NCI-H2029 (cell line): Measurements from ENCODE around the gene STARD13.

ENCODE experiments used
- DNase-seq: peaks from one replicate; lab custom pipeline; 2025; lab: John Stamatoyannopoulos, UW

The STARD13 gene

DNA sequence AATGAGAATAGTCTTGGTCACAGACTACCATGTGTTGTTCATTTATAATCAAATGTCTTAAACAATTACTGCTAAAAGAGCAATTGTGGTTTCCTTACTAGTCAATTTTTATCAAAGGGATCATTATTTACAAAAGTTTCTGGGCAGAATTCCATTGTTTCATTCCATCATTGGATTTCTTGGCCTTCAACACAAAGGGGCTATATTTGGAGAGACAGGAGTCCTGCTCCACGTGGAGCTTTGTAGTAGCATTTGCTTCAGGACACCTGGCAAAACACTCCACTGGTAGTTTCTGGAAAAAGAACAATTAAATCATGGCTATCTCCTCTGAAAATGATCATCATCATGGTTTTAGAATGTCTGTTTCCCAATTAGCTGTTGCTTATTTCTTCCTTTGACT is 22.3 kb upstream of the STARD13 start:
- DNase-seq = no peak

DNA sequence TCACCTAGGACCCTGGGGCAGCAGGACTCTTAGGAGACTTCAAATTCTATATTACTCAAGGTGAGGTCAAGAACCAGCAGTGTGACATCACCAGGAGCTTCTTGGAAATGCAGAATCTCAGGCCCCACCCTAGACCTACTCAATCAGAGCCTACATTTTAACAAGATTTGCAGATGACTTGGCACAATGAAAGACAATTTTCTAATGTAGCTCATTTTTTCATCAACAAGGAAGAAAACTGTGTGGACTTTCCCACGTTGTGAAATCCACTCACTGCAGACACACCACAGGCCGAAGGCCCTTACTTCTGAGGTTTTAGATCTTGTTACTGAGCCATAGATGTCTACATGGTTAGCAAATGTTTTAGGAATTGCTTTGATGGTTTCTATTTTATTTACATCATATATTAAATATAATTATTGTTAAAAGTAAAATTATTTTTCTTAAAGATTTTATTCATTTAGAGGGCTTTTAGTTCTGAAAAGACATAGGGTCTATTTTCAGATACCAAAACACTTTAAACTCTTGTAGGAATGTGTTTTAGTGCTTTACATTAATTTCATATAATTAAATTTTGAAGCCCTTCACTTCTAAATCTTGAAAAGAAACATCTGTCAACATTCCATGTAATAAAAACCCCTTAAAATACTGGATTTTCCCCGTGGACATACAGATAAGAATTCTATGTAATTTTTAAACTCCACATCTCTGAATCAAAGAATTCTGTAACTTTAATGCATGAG is 18.5 kb upstream of the STARD13 start:
- no peak for DNase-seq

GRCh38 chr13:33299626-33300025 is 14.1 kb upstream of the STARD13 start:
- no peak for DNase-seq

GRCh38 chr13:33296793-33297425 is 11.4 kb upstream of the STARD13 start:
- no peak for DNase-seq

GRCh38 chr13:33292712-33293111 is 7.2 kb upstream of the STARD13 start:
- DNase-seq = no peak

GRCh38 chr13:33290421-33290965 is 4.9 kb upstream of the STARD13 start:
- DNase-seq = no peak

DNA sequence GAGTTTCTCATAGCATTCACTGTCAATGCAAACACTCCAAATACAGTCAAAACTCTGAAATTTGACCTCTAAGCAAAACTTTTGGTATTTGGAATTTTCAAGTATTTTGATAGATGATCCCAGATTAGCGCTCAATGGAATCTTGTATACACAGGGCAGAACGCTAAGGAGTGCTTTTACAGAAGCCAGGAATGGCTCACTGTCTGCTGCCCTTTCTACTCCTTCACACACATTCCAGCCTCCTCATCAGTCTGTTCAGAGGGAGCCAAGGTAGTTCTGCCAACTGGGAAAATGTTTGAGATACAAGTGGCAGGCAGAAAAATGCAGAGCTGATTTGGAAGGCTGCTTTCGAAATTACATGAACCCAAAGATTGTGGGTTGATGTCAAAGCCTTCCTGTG is 4.4 kb upstream of the STARD13 start:
- no peak for DNase-seq

GRCh38 chr13:33287142-33287882 is 1.8 kb upstream of the STARD13 start:
- no peak for DNase-seq

GRCh38 chr13:33286128-33286527 is 573 bp upstream of the STARD13 start:
- DNase-seq = no peak

GRCh38 chr13:33284916-33285315 is 639 bp downstream of the STARD13 start:
- no peak for DNase-seq

GRCh38 chr13:33284031-33284430 is 1.5 kb downstream of the STARD13 start:
- no peak for DNase-seq

- no peak for DNase-seq
Measured at GRCh38 chr13:33283195-33283911, 2.2 kb downstream of the STARD13 start.

- DNase-seq = no peak
Measured at GRCh38 chr13:33281951-33282595, 3.5 kb downstream of the STARD13 start.

DNA sequence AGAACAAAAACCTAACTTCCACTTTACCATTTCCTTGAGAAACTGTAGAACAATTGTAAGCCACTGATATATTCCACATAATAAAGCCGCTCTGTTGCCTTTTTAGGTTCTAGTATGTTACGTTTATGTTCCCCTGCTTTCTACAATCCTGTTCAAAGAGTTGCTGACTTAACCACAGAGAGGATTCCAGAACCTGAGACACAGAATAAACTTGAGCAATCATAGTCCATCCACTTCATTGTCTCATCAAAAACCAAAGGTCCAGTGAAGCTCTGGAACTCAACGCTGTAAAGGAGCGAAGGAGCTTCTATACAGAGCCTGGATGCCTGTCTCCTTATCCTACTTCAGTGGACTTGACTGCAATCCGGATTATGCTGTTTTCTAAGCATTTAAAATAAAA is 4.6 kb downstream of the STARD13 start:
- no peak for DNase-seq

DNA sequence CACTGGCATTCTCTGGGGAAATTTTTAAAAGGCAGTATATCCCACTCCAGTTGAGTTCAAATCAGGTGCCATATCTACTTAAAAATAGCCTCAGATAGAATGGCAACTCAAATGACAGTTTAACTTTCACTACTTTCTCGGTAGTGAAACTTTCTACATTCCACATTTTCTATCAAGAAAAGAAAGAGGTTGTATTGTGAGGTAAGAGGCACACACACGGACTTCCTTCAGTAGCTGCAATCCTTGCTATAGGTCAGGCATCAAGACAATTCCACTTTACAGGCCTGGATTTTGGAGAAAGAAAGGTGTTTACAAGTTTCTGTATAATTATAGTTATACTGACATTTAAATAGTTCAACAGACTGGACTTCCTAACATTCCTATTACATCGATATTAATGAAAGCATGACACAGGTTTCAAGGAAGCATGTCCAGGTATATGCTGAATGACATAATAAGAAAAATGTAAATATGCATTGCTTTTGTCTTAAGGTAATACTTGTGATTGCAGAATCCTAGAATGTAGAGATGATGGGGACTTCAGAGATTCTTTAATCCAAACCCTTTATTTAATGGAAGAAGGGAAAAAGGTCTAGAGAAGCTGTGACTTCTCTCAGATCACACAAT is 5.2 kb downstream of the STARD13 start:
- DNase-seq = no peak

GRCh38 chr13:33279414-33280278 is 5.9 kb downstream of the STARD13 start:
- DNase-seq = no peak

GRCh38 chr13:33278913-33279312 is 6.6 kb downstream of the STARD13 start:
- no peak for DNase-seq

DNA sequence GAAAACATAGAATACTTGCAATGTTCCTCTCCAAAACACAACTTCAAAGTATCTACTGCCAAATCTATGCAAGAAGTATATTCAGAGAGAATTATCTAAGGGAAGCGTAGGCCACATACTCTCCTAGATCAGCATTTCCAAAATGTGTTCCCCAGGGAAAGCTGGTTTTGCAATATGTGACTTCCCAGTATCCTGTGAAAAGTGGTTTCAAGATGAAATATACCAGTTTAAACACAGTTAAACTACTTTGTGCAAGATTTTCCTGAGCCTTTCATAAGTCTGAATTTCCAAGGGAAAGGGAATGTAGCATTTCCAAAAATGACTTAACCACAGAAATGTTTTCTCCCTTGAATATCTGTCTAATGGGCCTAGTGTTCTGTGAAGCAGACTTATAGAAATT is 7.6 kb downstream of the STARD13 start:
- DNase-seq = no peak

- no peak for DNase-seq
Measured at GRCh38 chr13:33277037-33277740, 8.4 kb downstream of the STARD13 start.

DNA sequence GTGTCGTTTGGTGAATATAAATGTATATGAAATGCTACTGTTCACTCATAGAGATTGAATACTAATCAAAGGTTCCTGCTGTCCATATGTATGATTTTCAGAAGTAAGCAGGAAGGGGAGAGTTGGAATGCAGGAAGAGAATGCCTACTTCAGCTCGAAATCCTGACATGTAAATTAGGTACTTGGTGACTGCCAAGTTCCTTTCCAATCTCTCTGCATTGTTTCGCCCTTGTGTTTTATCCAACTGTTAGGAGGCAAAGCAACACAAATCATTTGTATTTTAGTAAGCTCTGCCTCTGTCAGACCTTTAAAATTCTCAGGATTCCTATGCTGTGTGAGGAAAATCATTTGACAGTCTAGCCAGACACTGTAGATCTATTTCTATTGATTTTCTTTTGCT is 9.0 kb downstream of the STARD13 start:
- no peak for DNase-seq
